Endothelial cell of umbilical vein (primary cell): ENCODE measurements around the gene DDX42. TPM values are rescaled to one million over a fixed set of nuclear protein-coding genes. Genes with fewer than 3 reads are reported as not detected.
A peak's percentile ranks its signal among the peaks of the same experiment; 100 is the strongest.
"Not testable (repeated sequence)": the region's sequence is repeated elsewhere in the genome, so short reads cannot be mapped to it uniquely, and the experiment has no call there.

ENCODE experiments used
- BruUV-seq: library from RNA; stranded (reverse); fragments of 400-500 nt; replicated peaks from 2 replicates; lab custom pipeline; 2021; lab: Mats Ljungman, UMichigan
- CTCF ChIA-PET: fragments of 300-600, 350-600 bp; sonication (Branson Sonifier 250); formaldehyde crosslinking; loops from one replicate; lab custom pipeline; 2021; ENCODE audit warnings: antibody characterized with exemption, inconsistent platforms; lab: Charles Lee
- POLR2A ChIA-PET: fragments of 300-600, 350-600 bp; sonication (Branson Sonifier 250); formaldehyde crosslinking; loops from one replicate; lab custom pipeline; 2021; ENCODE audit warnings: antibody characterized with exemption, inconsistent platforms; lab: Charles Lee
- DNase-seq: peaks from one replicate; pipeline ENCODE4 v3.0.0-alpha.2; 2011; ENCODE audit warnings: low read depth, low spot score
- FAIRE-seq: peaks from 2 replicates; lab custom pipeline; 2011; peaks lifted over from hg19 to GRCh38; lab: Jason Lieb, UNC
- H2AFZ ChIP-seq: 2 replicates; pipeline ENCODE4 v1.6.0; 2012; ENCODE audit warnings: low read depth, low read length, control low read depth, inconsistent platforms
- H3K27ac ChIP-seq: 2 replicates; pipeline ENCODE4 v1.5.1; 2011; ENCODE audit warnings: low read depth, mild to moderate bottlenecking, control low read depth, low read length, moderate library complexity; ENCODE audit not compliant: insufficient read depth
- H3K27me3 ChIP-seq, 2 experiments: 2 replicates each; pipeline versions ENCODE4 v1.6.0 to v1.6.1; 2011; ENCODE audit warnings: low read length in 2 of 2, mixed read lengths in 1 of 2; ENCODE audit not compliant: control insufficient read depth in 2 of 2, insufficient read depth in 2 of 2
- H3K36me3 ChIP-seq, 2 experiments: 2 replicates in 1 of 2; 3 replicates in 1 of 2; pipeline ENCODE4 v1.5.1; 2011; ENCODE audit warnings: low read length in 2 of 2, mild to moderate bottlenecking in 1 of 2, moderate library complexity in 1 of 2; ENCODE audit not compliant: control insufficient read depth in 2 of 2, insufficient read depth in 2 of 2; ENCODE audit errors: extremely low read depth in 1 of 2
- H3K4me1 ChIP-seq: 3 replicates; pipeline ENCODE4 v1.5.1; 2011; ENCODE audit warnings: mild to moderate bottlenecking, low read length; ENCODE audit not compliant: control insufficient read depth, insufficient read depth; ENCODE audit errors: extremely low read depth
- H3K4me2 ChIP-seq: 2 replicates; pipeline ENCODE4 v1.6.1; 2011; ENCODE audit warnings: low read length, control low read depth, mixed read lengths; ENCODE audit not compliant: insufficient read depth
- H3K4me3 ChIP-seq, 3 experiments: fragments of 200-600 bp in 1 of 3; sonication (generic), shearing (Covaris generic) in 1 of 3; replicated peaks in 1 of 3; 2 replicates each; pipeline ENCODE4 v1.5.1; 2011 to 2016; ENCODE audit warnings: control low read depth in 3 of 3, low read length in 3 of 3, mild to moderate bottlenecking in 2 of 3, inconsistent platforms in 1 of 3, low read depth in 1 of 3, moderate library complexity in 1 of 3; ENCODE audit not compliant: insufficient read depth in 1 of 3
- H3K79me2 ChIP-seq: 2 replicates; pipeline ENCODE4 v1.6.0; 2012; ENCODE audit warnings: low read length, inconsistent platforms; ENCODE audit not compliant: control insufficient read depth, insufficient read depth
- H3K9ac ChIP-seq: replicated peaks from 2 replicates; pipeline ENCODE3; 2011; ENCODE audit warnings: low read length, control low read depth; ENCODE audit not compliant: insufficient read depth; ENCODE audit errors: extremely low read depth
- H3K9me1 ChIP-seq: replicated peaks from 3 replicates; pipeline ENCODE4 v1.6.0; 2011; ENCODE audit warnings: mild to moderate bottlenecking, low read length; ENCODE audit not compliant: control insufficient read depth, insufficient read depth; ENCODE audit errors: extremely low read depth
- H3K9me3 ChIP-seq: replicated peaks from 2 replicates; pipeline ENCODE4 v1.5.1; 2012; ENCODE audit warnings: low read length, inconsistent platforms; ENCODE audit not compliant: control insufficient read depth, insufficient read depth
- H4K20me1 ChIP-seq: replicated peaks from 2 replicates; pipeline ENCODE3; 2011; ENCODE audit warnings: mild to moderate bottlenecking, low read length; ENCODE audit not compliant: control insufficient read depth, insufficient read depth; ENCODE audit errors: extremely low read depth
- EZH2 ChIP-seq: IDR thresholded peaks from 2 replicates; pipeline ENCODE4 v1.6.1; 2012; ENCODE audit warnings: borderline replicate concordance, low read depth, mild to moderate bottlenecking, moderate library complexity, low read length, inconsistent platforms; ENCODE audit not compliant: severe bottlenecking
- FOS ChIP-seq: IDR thresholded peaks from 2 replicates; pipeline ENCODE4 v1.6.1; 2011; ENCODE audit warnings: mild to moderate bottlenecking, low read length, moderate library complexity, borderline replicate concordance; ENCODE audit not compliant: insufficient read depth
- GATA2 ChIP-seq: IDR thresholded peaks from 2 replicates; pipeline ENCODE4 v1.7.0; 2011; ENCODE audit warnings: low read depth, mild to moderate bottlenecking, moderate library complexity, mixed read lengths, low read length; ENCODE audit not compliant: insufficient read length, insufficient read depth
- JUN ChIP-seq: IDR thresholded peaks from 2 replicates; pipeline ENCODE4 v1.6.1; 2011; ENCODE audit warnings: borderline replicate concordance, low read depth; ENCODE audit not compliant: insufficient read length, insufficient read depth
- MYC ChIP-seq: IDR thresholded peaks from one replicate; pipeline ENCODE4 v1.6.1; 2011; ENCODE audit warnings: mild to moderate bottlenecking, low read depth, low read length
- POLR2A ChIP-seq: IDR thresholded peaks from 2 replicates; pipeline ENCODE4 v1.6.1; 2012; ENCODE audit warnings: low read depth, mild to moderate bottlenecking, control low read depth, low read length
- POLR2AphosphoS5 ChIP-seq: IDR thresholded peaks from 2 replicates; pipeline ENCODE4 v1.6.1; 2012; ENCODE audit warnings: low read depth, mild to moderate bottlenecking, control low read depth, low read length, moderate library complexity; ENCODE audit not compliant: insufficient read depth
- dilution Hi-C: fragments of 300-500 bp; cut with MboI; formaldehyde crosslinking; loops from one replicate; pipeline ENCODE4 v1.15.0; 2019; ENCODE audit warnings: low sequenced_read_pairs; ENCODE audit not compliant: extremely low pct_ligation_motif_present
- intact Hi-C: fragments of 100-400 bp; cut with micrococcal nuclease; formaldehyde crosslinking; loops from one replicate; pipeline ENCODE4 v1.10.0; 2022
- polyA plus RNA-seq, 4 experiments: library from polyadenylated mRNA; depleted of rRNA in 3 of 4; stranded (reverse) in 3 of 4; unstranded in 1 of 4; fragments of >200 nt; gene quantifications; 2 replicates each; pipeline versions ENCODE4 v1.2.1 to v1.2.3, GENCODE V29; 2011 to 2012; ENCODE audit warnings: missing spikeins in 1 of 4
- total RNA-seq: library from RNA; stranded (reverse); gene quantifications from 2 replicates; pipeline ENCODE4 v1.2.3, GENCODE V29; 2021
- TF ChIP-seq, protein P1 (sequence below): IDR thresholded peaks from 2 replicates; pipeline ENCODE4 v1.6.1; 2011; ENCODE audit not compliant: insufficient read depth, insufficient read length
- TF ChIP-seq, protein P2 (sequence below), 2 donors: IDR thresholded peaks; 1 replicate in 1 of 2; 2 replicates in 1 of 2; pipeline ENCODE4 v1.5.1; 2011; ENCODE audit warnings: low read length in 2 of 2, mild to moderate bottlenecking in 2 of 2, moderate library complexity in 2 of 2, control low read depth in 1 of 2, inconsistent platforms in 1 of 2, low read depth in 1 of 2; ENCODE audit not compliant: insufficient read depth in 1 of 2; ENCODE audit errors: extremely low read depth in 1 of 2

Gene DDX42
- total and polyA plus RNA-seq, 2 donors (not counting 3 experiments of a cell fraction or from before 2014, with no cell fraction given) = 48.1 to 124 TPM

DNA sequence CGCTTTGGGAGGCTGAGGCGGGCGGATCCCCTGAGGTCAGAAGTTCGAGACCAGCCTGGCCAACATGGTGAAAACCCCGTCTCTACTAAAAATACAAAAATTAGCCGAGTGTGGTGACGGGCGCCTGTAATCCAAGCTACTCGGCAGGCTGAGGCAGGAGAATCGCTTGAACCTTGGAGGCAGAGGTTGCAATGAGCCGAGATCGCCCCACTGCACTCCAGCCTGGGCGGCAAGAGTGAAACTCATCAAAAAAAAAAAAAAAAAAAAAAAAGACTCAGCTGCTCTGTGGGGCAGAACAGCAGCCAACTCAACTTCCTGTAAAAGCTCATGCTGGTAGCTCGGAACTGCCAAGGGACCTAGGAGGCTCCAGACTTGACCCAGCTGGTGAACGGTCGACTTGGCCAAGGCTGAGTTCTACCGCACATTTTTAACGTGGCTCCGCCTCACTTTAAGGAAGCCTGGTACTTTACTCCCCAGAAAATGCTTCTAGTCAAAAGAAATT lies 69.5 kb downstream of the DDX42 start:
- BruUV-seq = TSS peak; percentile 30
- H3K9me3 ChIP-seq, H4K20me1 ChIP-seq, intact Hi-C loops, H3K27me3 ChIP-seq, H3K9me1 ChIP-seq, dilution Hi-C loops, H3K36me3 ChIP-seq: not testable (repeated sequence)
- ChIA-PET CTCF (interaction anchor here (0.6 to 2.1 kb wide), 6 partner anchors 8 to 418 kb away, joined by 3 to 7 read pairs (median 6); no protein-coding TSS in a partner anchor), POLR2A (interaction anchor here (0.6 kb wide), 1 partner anchor 162 kb away, joined by 7 read pairs; no protein-coding TSS in a partner anchor)
- peak; percentile 15 for TF ChIP-seq FOS
- H2AFZ ChIP-seq = peak overlapping the region; percentile 72
- H3K79me2 ChIP-seq = peaks cover 36% of the 10 kb centered on the region
- DNase-seq (peak; percentile 71), FAIRE-seq (peak; percentile 77)
- peak overlapping the region; percentile 49 for H3K9ac ChIP-seq
- peak overlapping the region; percentile 32 to 58 (median 56) for H3K4me3 ChIP-seq
- H3K4me1 ChIP-seq = peaks cover 24% of the 10 kb centered on the region
- peak overlapping the region; percentile 63 for H3K27ac ChIP-seq
- peak overlapping the region; percentile 82 for H3K4me2 ChIP-seq

DNA sequence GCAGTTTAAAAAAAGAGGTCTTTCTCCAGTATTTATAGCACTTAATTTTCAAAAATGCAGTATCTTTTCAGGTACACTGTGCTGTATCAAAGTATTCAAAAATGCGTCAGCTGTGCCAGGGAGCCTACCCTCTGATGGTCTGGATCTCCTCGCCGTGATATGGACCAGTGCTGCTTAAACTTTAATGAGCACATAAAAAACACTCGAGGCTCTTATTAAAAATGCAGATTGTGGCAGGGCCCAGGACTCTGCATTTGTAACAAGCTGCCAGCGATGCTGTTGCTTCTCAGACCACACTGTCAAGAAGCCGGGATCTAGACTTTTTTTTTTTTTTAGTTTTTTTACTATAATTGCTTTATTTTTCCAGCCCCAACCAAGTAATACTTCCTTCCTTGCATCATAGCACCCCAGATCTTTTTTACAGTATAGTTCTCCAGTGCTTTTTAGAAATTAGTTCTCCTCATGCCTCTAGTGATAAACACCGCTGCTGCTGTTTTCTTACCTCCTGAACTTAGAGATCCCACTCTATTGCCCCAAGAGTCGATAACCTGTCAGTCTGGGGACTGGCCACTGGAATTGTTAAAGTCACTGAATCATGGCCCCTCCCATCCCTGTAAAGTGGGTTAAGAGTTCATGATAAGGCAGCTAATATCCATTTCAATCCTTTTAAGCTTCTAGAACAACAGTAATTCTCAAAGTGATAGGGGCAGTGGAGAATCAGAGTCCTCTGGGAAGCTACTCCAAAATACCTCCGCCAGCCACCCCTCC lies 70.1 kb downstream of the DDX42 start:
- FAIRE-seq (no peak), DNase-seq (peak; percentile 6)
- Histone ChIP-seq H3K27me3 (no peaks in the 10 kb centered on the region), H3K36me3 (no peaks in the 10 kb centered on the region), H3K79me2 (peaks cover 29% of the 10 kb centered on the region), H3K4me1 (peaks cover 24% of the 10 kb centered on the region), H3K27ac (peak overlapping the region; percentile 2), H4K20me1 (no peaks in the 10 kb centered on the region), H3K4me2 (peak overlapping the region; percentile 82), H3K9me3 (no peaks in the 10 kb centered on the region), H3K4me3 (peak overlapping the region in 1 of 3 experiments; percentile 58), H2AFZ (no peak overlapping the region), H3K9me1 (no peaks in the 10 kb centered on the region), H3K9ac (peak overlapping the region; percentile 49)
- intact Hi-C loops (no loop called here), dilution Hi-C loops (no loop called here)
- BruUV-seq = no TSS peak
- TF ChIP-seq, protein P1, sequence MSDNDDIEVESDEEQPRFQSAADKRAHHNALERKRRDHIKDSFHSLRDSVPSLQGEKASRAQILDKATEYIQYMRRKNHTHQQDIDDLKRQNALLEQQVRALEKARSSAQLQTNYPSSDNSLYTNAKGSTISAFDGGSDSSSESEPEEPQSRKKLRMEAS = no peak
- TF ChIP-seq FOS (no peak), EZH2 (no peak), POLR2AphosphoS5 (no peak), MYC (no peak), GATA2 (no peak), POLR2A (no peak), JUN (no peak)
- TF ChIP-seq, protein P2, sequence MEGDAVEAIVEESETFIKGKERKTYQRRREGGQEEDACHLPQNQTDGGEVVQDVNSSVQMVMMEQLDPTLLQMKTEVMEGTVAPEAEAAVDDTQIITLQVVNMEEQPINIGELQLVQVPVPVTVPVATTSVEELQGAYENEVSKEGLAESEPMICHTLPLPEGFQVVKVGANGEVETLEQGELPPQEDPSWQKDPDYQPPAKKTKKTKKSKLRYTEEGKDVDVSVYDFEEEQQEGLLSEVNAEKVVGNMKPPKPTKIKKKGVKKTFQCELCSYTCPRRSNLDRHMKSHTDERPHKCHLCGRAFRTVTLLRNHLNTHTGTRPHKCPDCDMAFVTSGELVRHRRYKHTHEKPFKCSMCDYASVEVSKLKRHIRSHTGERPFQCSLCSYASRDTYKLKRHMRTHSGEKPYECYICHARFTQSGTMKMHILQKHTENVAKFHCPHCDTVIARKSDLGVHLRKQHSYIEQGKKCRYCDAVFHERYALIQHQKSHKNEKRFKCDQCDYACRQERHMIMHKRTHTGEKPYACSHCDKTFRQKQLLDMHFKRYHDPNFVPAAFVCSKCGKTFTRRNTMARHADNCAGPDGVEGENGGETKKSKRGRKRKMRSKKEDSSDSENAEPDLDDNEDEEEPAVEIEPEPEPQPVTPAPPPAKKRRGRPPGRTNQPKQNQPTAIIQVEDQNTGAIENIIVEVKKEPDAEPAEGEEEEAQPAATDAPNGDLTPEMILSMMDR (IDR thresholded peaks at IDR 0.05; ENCODE audit: extremely low read depth in 1 of 2, insufficient read depth in 1 of 2, low read depth in 1 of 2, low read length in 2 of 2) = no peak
- CTCF ChIA-PET = interaction anchor here (0.6 to 2.1 kb wide), 6 partner anchors 8 to 418 kb away, joined by 3 to 7 read pairs (median 6); no protein-coding TSS in a partner anchor
- POLR2A ChIA-PET = interaction anchor here (0.6 kb wide), 1 partner anchor 163 kb away, joined by 7 read pairs; no protein-coding TSS in a partner anchor
